Cortex of kidney (tissue), 1 donor: Measurements from ENCODE around the gene SCART1.
"Not testable (repeated sequence)": the region's sequence is repeated elsewhere in the genome, so short reads cannot be mapped to it uniquely, and the experiment has no call there.

Source experiments
- DNase-seq: peaks from one replicate; lab custom pipeline; 2025; lab: John Stamatoyannopoulos, UW

Gene SCART1

GRCh38 chr10:133456041-133456951 is 2.6 kb downstream of the SCART1 start:
- DNase-seq: no peak

- DNase-seq: no peak
Observed at GRCh38 chr10:133457100-133457841, 3.5 kb downstream of the SCART1 start.

- no peak for DNase-seq
Observed at GRCh38 chr10:133458021-133458709, 4.4 kb downstream of the SCART1 start.

GRCh38 chr10:133458710-133459453 is 5.1 kb downstream of the SCART1 start:
- DNase-seq: no peak

- DNase-seq: no peak
Observed at GRCh38 chr10:133459454-133460207, 5.9 kb downstream of the SCART1 start.

- DNase-seq: no peak
Observed at GRCh38 chr10:133460208-133460769, 6.5 kb downstream of the SCART1 start.

- DNase-seq: no peak
Observed at GRCh38 chr10:133461027-133461426, 7.3 kb downstream of the SCART1 start.

- DNase-seq: no peak
Observed at GRCh38 chr10:133461841-133462240, 8.1 kb downstream of the SCART1 start.

- no peak for DNase-seq
Observed at GRCh38 chr10:133462512-133463305, 9.0 kb downstream of the SCART1 start.

GRCh38 chr10:133464582-133465031 is 10.9 kb downstream of the SCART1 start:
- DNase-seq: no peak

GRCh38 chr10:133465191-133465949 is 11.6 kb downstream of the SCART1 start:
- DNase-seq: no peak

- DNase-seq: no peak
Observed at GRCh38 chr10:133465950-133466474, 12.3 kb downstream of the SCART1 start.

- DNase-seq: no peak
Observed at GRCh38 chr10:133466683-133467275, 13.0 kb downstream of the SCART1 start.

- no peak for DNase-seq
Observed at GRCh38 chr10:133467286-133467911, 13.7 kb downstream of the SCART1 start.

GRCh38 chr10:133469205-133469604 is 15.5 kb downstream of the SCART1 start:
- not testable (repeated sequence) for DNase-seq

- DNase-seq: no peak
Observed at GRCh38 chr10:133471300-133472109, 17.8 kb downstream of the SCART1 start.

GRCh38 chr10:133473270-133473669 is 19.5 kb downstream of the SCART1 start:
- DNase-seq: no peak
